GM08714 (cell line): ENCODE results near the gene BRSK2.

Source experiments
- H3K4me3 ChIP-seq: fragments of 200-500 bp; sonication (Bioruptor generic); 2 replicates; pipeline ENCODE4 v1.5.1; 2014; ENCODE audit warnings: mild to moderate bottlenecking, low read length, inconsistent platforms
- ZNF274 ChIP-seq: IDR thresholded peaks from 2 replicates; pipeline ENCODE4 v1.6.1; 2012; ENCODE audit warnings: mild to moderate bottlenecking, low read depth, low read length

The BRSK2 gene

GRCh38 chr11:1468473-1469066, 78.8 kb downstream of the BRSK2 start:
- no peak for TF ChIP-seq ZNF274
- H3K4me3 ChIP-seq: no peak overlapping the region

GRCh38 chr11:1469287-1469910, 79.7 kb downstream of the BRSK2 start:
- no peak for TF ChIP-seq ZNF274
- no peak overlapping the region for H3K4me3 ChIP-seq

GRCh38 chr11:1469911-1470680, 80.4 kb downstream of the BRSK2 start:
- H3K4me3 ChIP-seq: no peak overlapping the region
- TF ChIP-seq ZNF274: no peak

- no peak for TF ChIP-seq ZNF274
Measured at GRCh38 chr11:1470681-1471611, 81.2 kb downstream of the BRSK2 start.

GRCh38 chr11:1471736-1472135, 82.0 kb downstream of the BRSK2 start:
- H3K4me3 ChIP-seq: no peak overlapping the region

More at GRCh38 chr11:1470681-1471611, 81.2 kb downstream of the BRSK2 start:
- no peak overlapping the region for H3K4me3 ChIP-seq

DNA sequence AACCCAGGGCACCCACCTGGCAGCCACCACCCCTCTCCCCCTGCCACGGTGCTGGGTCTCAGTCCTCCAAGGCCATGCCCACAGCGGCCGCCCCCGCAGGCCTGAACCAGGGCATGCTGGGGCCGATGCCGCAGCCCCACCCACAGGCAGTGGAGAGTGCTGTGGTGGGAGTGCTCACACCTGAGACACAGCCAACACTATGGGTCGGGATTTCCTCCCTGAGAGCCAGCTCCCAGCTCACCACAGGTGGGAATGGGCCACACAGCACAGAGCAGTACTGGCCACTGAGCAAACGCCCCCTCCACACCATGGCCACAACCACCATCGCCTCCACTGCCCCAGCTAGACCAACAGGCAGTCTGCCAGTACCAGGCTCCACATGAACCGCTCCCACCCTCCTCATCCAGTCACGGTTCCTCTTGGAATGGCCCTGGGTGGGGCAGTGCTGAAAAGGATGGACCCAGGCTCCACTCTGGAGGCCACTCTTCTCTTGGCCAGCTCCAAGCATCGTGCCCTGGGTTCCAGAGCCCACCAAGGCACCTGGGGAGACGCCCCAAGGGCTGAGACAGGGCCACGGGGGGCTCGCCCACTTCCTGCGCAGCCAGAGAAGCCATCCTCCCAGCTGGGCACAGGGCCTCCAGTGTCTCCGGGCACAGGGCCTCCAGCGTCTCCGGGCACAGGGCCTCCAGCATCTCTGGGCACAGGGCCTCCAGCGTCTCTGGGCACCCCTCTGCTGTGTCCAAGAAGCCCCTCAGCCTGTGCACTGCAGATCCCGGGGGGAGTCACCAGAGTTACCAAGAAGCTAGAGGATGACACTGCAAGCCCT, 82.7 kb downstream of the BRSK2 start:
- no peak for TF ChIP-seq ZNF274
- H3K4me3 ChIP-seq: no peak overlapping the region

More at GRCh38 chr11:1471736-1472135, 82.0 kb downstream of the BRSK2 start:
- TF ChIP-seq ZNF274: no peak

- TF ChIP-seq ZNF274: no peak
- H3K4me3 ChIP-seq: no peak overlapping the region
Measured at GRCh38 chr11:1473011-1473628, 83.4 kb downstream of the BRSK2 start.

DNA sequence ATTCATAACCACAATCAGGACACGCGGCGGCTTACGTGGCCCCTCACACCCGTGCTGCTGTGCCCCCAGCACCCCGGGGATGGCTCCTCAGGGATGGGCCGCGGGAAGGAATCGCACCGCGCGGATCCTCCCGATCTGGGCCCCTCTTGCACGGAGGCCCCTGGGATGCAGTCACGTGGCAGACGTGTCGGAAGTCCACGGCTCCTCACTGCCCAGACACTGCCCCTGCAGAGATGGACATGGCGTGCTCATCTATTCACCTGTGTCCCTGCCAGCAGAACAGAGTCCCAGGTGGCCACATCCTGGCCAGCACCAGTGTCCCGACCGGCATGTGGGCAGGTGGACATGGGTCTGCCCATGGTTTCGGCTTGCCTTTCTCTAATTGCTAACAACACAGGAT, 84.1 kb downstream of the BRSK2 start:
- TF ChIP-seq ZNF274: no peak
- no peak overlapping the region for H3K4me3 ChIP-seq

GRCh38 chr11:1475841-1476240, 86.1 kb downstream of the BRSK2 start:
- no peak overlapping the region for H3K4me3 ChIP-seq
- no peak for TF ChIP-seq ZNF274

- no peak for TF ChIP-seq ZNF274
- no peak overlapping the region for H3K4me3 ChIP-seq
Measured at GRCh38 chr11:1476940-1477736, 87.4 kb downstream of the BRSK2 start.

- no peak for TF ChIP-seq ZNF274
- no peak overlapping the region for H3K4me3 ChIP-seq
Measured at GRCh38 chr11:1478011-1478410, 88.3 kb downstream of the BRSK2 start.

GRCh38 chr11:1478544-1478943, 88.8 kb downstream of the BRSK2 start:
- no peak overlapping the region for H3K4me3 ChIP-seq
- TF ChIP-seq ZNF274: no peak
